Measurements from ENCODE around the gene NKIRAS1.
"Not testable (repeated sequence)": the region's sequence is repeated elsewhere in the genome, so short reads cannot be mapped to it uniquely, and the experiment has no call there.

The NKIRAS1 gene

DNA sequence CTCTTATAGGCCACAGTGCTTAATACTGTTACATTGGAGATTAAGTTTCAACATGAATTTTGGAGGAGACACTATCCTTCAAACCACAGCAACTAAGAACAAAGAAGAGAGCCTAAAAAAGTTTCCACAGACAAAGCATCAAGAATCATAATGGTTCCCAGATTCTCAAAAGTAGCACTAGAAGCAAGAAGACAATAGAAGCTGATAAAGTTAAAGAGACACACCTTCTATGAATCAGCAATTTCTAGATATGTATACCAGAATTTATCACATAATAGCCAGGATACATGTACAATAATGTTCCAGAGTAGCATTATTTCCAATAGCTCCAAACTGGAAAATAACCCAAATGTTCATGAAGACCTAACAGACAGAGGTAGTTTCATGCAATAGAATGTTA is 12.2 kb downstream of the NKIRAS1 start:
- no peak for DNase-seq (ENCODE audit: low read depth in 2 of 2)

DNA sequence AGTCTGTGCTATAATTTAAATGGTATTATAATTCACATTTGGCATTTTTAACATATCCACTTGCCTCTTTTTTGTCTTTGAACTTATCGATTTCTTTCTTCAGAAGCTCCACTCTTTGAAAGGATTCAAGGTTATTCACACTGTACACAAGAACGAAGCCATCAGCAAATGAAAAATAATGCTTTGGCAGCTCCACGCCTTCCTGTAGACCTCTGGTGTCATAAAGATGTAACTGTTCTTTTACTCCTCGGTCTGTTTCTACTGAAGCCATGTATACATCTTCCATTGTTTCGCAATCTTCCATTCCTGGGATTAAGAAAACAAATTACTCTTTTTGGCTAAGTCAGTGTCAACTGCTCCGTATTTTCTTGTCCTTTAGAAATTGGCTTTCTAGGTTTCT is 16.0 kb downstream of the NKIRAS1 start:
- DNase-seq (ENCODE audit: low read depth in 2 of 2): no peak

DNA sequence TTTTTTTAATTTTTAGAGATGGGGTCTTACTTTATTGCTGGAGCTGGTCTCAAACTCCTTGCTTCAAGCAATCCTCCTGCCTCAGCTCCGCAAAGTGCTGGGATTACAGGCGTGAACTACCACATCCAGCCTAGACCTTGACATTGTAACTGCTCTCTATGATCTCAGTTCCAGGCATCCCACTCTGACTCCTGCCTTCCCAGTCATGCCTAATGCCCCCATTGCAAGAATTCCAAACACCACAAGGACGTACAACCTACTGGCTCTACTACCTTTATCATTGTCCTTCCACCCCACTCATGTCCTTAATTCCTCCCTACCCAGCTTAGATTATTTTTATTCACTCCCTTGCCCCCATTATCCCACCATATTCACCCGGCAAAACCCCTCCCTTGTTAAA is 21.6 kb downstream of the NKIRAS1 start:
- no peak for DNase-seq (ENCODE audit: low read depth in 2 of 2)

DNA sequence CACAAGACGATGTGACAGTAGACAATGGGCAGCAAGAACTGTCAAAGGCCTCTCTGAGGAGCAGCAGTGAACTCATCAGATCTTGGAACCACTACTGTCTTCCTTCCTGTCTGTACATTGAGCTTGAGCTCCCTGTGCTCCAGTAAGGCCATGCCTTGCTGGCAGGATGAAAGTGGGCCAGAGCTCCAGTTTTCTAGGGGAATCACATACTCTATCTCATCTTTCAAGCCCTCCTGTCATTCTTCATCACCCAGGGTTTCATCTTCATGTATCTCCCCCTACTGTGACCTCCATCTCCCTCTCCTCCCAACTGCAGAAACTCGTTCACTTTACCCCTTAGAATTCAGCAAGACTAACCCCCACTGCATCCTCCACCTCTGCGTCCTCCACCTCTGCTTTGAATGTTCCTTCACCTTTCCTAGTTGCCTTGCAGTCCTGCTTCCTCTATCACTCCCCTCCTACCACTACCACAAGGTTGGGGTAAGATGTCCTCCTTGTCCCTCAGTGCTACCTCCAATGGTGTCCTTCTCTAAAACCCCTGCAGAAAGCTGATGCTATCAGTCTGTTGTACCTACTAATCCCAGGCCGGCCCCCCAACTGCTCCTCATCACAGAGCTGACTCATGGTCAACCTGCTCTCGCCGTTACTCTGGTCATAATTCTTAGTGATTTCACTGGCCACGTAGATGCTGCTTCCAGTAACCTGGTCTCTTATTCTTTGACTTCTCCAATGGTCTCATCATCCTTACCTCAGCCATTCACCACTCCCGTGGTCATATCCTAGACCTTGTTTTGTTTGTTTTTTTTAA is 22.3 kb downstream of the NKIRAS1 start:
- no peak for DNase-seq (ENCODE audit: low read depth in 2 of 2)

DNA sequence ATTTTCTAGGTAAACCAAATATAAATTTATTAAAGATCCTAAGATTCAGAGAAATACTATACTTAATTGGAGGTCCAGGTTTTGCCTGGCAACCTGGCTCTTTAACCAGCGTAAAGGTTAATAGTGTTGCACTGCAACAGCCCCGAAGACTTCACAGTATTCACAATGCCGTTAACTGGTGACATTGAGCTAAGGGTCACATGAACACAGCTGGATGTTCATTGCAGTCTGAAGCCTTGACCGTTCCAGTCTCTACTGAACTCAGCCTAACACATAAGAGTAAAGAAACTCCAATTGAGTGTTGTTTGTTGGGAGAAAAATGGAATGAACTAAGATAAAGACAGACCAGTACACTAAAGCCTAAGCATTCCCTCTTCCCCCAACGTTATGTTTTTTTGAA is 26.8 kb downstream of the NKIRAS1 start:
- DNase-seq (ENCODE audit: low read depth in 2 of 2): no peak

DNA sequence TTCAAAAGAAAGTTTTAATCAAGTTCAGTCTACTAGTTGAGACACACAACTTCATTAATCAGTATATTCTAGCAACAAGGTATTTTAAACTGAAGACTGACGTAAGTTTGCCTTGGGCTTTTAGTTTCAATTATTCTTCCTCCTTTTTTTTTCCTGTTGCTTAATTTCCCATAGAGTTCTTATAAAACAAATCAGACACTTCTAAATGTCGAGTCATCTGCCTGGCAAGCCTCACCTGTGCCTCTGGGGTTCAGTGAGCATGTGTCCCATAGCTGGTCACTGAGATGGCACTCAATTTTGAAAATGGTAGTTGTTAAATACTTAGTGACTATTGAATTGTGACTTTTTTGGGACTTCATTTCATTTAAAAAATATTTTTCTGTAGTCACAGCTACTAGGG is 27.4 kb downstream of the NKIRAS1 start:
- no peak for DNase-seq (ENCODE audit: low read depth in 2 of 2)

DNA sequence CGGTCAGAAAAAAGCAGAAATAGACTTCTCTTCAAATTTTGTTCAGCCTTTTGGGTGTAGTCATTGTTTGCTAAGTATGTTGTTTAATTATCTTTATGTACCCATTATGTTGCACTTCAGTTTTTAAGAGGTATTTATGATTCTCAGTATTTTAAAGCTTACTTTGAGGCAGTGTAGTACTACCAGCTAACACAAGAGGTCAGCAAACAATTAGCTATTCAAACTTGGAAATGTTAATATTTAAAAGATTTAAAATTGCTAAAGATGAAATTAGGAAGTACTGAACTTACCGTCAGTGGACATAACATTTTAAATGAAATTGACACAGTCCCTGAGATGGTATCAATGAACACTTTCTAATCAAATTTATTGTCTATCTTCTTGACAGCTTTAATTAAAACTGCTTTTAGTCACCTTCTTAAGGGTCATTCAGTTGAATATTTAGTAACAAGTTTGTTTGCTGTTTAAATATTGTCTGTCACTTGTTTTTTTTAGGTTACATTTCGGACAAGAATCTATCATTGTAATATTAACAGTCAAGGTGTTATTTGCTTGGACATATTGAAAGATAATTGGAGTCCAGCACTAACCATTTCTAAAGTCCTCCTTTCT is 28.1 kb downstream of the NKIRAS1 start:
- peak in 1 of 2 donors; percentile 12 for DNase-seq (ENCODE audit: low read depth in 2 of 2)

DNA sequence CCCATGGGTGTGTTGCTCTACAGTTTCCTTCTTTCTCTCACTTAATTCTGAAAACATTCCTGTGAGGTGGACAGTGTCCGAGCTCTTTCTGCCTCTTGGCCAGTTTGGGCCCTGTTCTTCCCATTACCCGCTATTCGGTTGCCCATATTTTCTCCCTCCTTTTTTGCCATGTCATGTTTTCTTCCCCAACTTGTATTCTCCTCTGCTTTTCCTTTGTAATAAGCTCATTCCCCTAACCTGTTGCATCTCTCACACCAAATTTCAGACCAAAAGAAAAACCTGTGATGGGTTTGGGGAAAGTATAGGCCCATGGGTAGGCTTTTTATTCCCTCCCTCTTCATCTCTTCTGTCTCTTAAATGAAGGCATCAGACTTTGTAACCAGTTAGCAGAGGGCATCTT is 30.5 kb downstream of the NKIRAS1 start:
- DNase-seq (ENCODE audit: low read depth in 2 of 2): no peak

DNA sequence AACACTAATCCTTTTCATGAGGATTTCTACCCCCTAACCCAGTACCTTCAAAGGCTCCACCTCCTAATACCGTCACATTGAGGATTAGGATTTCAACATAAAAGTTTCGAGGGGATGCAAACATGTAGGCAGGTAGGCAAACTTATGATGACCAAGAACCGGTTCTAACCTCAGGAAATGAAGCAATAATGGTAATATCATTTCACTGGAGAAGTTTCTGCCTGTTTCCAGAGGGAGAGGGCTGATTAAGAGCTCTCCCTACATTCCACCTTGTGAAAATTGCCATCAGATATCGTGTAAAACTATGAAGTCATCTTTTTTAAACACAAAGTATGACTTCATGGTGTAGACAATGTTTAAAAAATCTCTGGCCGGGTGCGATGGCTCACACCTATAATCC is 31.6 kb downstream of the NKIRAS1 start:
- DNase-seq (ENCODE audit: low read depth in 2 of 2): no peak

DNA sequence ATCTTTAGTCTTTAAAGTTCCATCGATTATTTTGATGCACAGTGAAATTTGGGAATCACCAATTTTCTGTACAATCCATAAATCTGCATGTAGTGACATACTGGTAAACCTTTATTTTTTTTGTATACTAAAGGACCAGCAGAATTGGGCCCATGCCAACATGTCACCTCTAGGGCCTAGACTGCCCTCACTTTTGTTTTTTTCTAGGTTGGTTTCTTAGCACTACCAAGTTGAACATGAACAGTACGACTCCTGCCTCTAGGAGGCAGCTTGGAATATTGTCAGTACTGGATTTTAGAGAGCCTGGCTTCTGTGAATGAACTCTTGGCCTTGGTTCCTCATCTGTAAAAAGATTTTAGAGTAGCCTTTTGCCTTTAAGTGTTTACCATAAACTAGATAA is 32.3 kb downstream of the NKIRAS1 start:
- DNase-seq (ENCODE audit: low read depth in 2 of 2): no peak

DNA sequence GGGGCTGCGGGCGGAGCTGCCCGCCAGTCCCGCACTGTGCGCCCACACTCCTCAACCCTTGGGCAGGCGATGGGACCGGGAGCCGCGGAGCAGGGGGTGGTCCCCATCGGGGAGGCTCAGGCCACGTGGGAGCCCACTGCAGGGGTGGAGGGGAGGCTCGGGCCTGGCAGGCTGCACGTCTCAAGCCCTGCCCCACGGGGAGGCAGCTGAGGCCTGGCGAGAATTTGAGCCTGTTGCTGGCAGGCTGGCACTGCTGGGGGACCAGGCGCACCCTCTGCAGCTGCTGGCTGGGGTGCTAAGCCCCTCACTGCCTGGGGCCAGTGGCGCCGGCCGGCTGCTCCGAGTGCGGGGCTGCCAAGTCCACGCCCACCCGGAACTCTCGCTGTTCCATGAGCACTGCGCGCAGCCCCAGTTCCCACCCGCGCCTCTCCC is 34.3 kb downstream of the NKIRAS1 start:
- no peak for DNase-seq (ENCODE audit: low read depth in 2 of 2)

DNA sequence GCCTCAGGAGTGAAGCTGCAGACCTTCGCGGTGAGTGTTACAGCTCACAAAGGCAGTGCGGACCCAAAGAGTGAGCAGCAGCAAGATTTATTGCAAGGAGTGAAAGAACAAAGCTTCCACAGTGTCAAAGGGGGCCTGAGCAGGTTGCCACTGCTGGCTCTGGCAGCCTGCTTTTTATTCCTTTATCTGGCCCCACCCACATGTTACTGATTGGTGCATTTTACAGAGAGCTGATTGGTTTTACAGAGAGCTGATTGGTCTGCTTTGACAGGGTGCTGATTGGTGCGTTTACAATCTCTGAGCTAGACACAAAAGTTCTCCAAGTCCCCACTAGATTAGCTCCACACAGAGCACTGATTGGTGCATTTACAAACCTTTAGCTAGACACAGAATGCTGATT is 34.8 kb downstream of the NKIRAS1 start:
- DNase-seq (ENCODE audit: low read depth in 2 of 2): not testable (repeated sequence)

DNA sequence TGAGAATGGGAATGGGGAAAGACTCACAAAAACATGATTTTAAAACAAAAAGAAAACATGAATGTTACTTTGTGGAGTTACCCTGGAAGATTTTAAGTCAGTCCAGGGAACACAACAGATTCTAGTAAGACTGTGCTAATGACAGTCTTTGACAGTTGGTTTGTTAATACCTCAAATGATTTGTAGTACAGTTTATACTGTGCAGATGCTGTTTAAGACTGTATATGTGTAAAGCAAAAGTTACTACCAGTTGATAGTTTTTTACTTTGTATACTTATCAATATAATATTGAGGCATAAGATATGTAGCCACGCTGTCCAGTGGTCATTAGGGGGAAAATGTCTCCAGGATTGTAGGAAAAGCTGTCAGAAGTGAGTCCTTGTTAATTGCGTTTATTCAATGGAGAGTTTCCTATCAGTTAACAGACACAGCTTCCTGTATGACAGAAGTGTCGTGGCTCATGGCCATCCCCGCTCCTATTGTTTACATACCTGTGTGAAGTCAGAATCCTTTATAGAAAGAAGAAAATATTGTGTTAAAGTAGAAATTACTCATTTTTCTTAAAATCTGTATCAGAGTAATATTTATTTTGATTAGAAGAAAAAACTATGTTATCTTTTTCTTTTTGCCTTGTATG is 36.0 kb downstream of the NKIRAS1 start:
- DNase-seq (ENCODE audit: low read depth in 2 of 2): no peak

DNA sequence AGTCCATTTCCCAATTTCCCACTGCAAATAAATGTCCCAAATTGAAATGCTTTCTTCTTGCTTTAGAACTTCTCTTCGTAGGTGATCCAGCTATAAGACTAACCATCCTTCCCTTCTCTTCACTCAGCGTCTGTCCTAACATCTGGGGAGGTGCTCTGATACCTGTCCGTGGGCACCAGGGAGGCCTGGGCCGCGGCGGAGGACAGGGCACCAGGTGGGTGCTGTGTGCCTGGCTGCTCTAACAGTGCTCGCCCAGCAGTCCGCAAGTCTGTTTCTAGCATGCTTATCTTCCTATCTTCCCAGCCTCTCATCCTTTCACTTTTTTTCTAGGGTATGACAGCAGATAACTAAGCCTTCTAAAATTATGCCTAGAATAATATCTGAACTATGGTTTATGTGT is 37.3 kb downstream of the NKIRAS1 start:
- no peak for DNase-seq (ENCODE audit: low read depth in 2 of 2)

DNA sequence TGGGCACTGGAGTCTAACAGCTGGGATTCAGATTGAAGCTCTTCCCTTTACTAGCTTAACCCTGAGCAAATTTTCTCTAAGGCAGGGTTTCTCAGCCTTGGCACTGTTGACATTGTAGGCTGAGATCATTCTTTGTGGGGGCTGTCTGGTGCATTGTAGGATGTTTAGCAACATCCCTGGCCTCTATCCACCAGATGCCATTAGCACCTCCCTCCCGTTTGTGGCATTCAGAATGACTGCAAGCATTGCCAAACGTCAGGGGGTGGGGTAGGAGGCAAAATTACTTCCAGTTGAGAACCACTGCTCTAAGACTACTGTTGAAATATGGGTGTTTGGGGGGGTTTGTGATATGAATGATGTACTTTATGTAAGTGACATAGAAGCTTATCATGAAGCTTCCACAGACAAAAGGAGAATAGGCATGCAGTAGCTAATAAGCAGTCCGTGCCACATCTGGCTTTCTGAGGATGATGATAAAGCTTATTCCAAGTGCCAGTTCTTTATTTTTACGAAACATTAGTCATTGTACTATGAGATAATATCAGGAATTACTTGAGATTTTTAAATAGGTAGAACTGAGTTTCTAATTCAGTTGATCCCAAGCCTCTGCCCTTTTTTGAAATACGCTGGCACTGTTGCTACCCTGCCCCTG is 39.3 kb downstream of the NKIRAS1 start:
- DNase-seq (ENCODE audit: low read depth in 2 of 2): no peak

DNA sequence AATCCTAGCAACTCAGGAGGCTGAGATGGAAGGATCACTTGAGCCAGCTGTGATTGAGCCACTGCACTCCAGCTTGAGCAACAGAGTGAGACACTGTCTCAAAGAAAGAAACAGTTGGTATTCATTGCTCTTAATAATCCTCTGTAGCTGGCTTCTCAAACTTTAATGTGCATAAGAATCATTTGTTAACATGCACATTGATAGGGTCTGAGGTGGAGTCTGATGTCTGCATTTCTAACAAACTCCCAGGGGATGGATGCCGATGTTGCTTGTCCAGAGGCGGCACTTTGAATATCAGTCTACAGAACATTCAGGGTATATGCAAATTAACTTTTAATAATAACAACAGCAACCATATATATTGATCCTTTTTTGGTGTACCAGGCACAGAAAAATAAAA is 39.9 kb downstream of the NKIRAS1 start:
- no peak for DNase-seq (ENCODE audit: low read depth in 2 of 2)

DNA sequence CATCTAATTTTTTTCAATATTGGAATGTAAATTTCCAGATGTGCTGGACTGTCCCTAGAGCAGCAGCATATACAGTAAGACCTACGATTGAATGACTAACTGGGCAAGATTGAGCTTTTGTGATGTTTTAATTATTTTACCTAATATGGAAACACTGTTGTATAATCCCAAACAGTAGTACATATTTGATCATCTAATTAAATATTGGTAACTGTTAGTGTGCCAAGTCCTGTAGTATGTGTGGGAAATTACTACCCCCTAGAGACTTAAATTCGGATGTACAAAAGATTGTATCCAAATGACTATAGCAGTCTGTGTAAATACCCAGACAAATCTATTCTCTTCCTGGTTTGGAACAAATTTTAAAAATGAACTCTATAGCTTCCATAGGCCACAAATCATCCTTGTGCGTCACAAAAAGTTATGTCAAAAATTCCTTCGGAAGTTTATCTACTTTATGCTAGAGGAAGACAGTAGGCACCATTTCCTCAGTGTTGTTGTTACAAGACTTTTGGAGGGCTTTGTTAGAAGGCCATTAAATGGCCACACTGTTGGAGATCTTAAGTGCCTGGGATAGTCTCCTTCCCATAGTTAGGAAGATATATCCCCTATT is 41.6 kb downstream of the NKIRAS1 start:
- DNase-seq (ENCODE audit: low read depth in 2 of 2): no peak

DNA sequence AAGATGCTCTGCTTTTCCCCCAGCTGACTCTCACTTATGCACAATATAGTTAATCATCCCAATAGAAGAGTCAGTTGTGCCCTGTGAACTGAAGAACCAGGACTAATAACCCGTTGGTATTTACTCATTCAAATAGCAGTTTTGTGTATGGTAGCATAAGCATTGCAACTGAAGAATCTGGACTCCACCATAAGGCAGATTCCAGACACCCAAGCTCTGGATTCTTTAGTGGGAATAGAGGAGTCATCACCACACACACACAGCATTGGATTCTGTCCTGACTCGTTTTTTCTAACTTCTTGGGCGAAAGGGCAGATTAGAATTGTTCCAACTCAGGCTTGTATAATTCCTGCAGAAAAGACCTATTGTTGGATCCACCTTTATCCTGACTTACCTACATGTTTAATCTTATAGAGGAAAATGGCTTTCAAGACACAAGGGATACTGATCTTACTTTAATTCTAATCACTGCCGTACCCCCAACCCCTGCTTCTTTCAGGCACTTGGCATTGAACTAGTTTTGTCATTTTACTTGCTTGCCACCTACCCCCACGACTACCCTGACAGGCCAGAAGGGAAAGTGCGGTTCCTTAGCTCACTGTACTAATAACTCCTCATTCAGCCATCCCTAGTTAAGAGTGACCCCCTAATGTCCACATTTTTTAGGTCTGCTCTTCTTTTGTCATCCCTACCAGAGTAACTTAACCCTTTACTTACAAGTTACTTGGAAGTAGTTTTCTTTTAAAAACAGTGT is 42.3 kb downstream of the NKIRAS1 start:
- DNase-seq (ENCODE audit: low read depth in 2 of 2): no peak

DNA sequence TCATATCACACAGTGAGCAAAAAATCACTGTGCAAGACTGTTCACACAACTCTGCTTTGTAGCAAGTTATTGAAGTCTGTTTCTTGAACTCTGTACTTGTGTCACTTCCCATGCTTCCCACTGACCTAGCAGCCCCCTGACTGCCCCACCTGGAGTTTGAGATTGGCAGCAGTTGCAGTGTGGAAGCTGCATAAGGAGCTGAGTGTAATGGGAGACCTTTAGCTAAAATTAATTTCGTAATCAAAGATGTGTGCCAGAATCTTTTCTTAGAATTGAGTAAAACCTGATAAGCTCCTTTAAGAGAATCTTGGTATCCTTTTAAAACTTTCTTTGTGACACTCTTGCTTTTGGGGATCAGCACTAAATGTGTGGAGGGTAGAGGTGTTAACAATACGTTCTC is 42.8 kb downstream of the NKIRAS1 start:
- no peak for DNase-seq (ENCODE audit: low read depth in 2 of 2)

DNA sequence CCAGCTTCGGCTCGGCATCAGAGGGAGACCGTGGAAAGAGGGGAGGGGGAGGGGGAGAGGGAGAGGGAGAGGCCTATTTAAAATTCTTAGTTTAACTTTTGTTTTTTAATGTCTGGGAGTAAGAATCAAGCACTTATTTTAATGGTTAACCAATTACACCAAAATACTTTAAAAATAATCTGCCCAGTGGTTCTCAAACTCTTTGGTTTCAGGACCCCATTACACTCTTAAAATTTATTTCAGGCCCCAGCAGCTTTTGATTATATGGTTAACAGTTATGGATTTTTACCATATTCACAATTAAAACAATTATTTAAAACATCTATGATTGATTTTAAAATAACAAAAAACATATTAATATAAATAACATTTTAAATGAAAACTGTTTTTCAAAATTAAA is 44.5 kb downstream of the NKIRAS1 start:
- DNase-seq (ENCODE audit: low read depth in 2 of 2): no peak

DNA sequence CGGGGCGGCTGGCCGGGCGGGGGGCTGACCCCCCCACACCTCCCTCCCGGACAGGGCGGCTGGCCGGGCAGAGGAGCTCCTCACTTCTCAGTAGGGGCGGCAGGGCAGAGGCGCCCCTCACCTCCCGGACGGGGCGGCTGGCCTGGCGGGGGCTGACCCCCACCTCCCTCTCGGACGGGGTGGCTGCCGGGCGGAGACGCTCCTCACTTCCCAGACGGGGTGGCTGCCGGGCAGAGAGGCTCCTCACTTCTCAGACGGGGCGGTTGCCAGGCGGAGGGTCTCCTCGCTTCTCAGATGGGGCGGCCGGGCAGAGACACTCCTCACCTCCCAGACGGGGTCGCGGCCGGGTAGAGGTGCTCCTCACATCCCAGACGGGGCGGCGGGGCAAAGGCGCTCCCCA is 45.4 kb downstream of the NKIRAS1 start:
- DNase-seq (ENCODE audit: low read depth in 2 of 2): not testable (repeated sequence)

Measured in stimulated activated CD4-positive, alpha-beta T cell treated with anti-CD3 and anti-CD28 coated beads, Interleukin-1b, Interleukin-23, amount 100 ng/mL, for 4 hours (primary cell).